ENCODE measurements around the gene XCR1. TPM values are rescaled to one million over a fixed set of nuclear protein-coding genes. Genes with fewer than 3 reads are reported as not detected.
"Not testable (repeated sequence)": the region's sequence is repeated elsewhere in the genome, so short reads cannot be mapped to it uniquely, and the experiment has no call there.

XCR1 gene
- total and polyA plus RNA-seq, 9 of the 15 experiments (the other 6 are each of a cell fraction or from before 2014, with no cell fraction given), result not detected

- intact Hi-C loops (cut with micrococcal nuclease), result no loop called here
Observed at GRCh38 chr3:45997942-45998341, 29.3 kb downstream of the XCR1 start.

DNA sequence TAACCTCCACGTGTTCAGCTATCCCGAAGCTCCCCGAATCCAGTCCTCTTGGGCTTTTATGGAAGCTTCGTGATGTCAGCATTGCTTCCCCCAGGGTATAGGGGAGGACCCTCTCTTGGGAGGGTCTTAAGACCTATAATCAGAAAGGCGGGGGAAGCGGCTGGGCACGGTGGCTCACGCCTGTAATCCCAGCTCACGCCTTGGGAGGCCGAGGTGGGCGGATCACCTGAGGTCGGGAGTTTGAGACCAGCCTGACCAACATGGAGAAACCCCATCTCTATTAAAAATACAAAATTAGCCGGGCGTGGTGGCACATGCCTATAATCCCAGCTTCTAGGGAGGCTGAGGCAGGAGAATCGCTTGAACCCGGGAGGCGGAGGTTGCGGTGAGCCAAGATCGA, 29.8 kb downstream of the XCR1 start:
- BruUV-seq (replicated peaks); in situ Hi-C loops (cut with MboI); POLR2A ChIA-PET: not testable (repeated sequence)

More at GRCh38 chr3:45997942-45998341, 29.3 kb downstream of the XCR1 start:
- in situ Hi-C loops (cut with MboI), result no loop called here
- peaks cover 8 to 23% of the 10 kb centered on the region in 2 experiments; a peak in 4 of 5 replicates for H3K27me3 ChIP-seq (ENCODE audit: control insufficient read depth in 2 of 2, insufficient read depth in 2 of 2, low read length in 2 of 2)
- BruUV-seq (replicated peaks), result no TSS peak
- FAIRE-seq (no peak), DNase-seq (ENCODE audit: extremely low read depth in 1 of 4, low spot score in 3 of 4) (no peak), ATAC-seq (no peak)
- H2AFZ ChIP-seq (ENCODE audit: low read depth, low read length), result no peak overlapping the region
- no peak overlapping the region for H3K4me3 ChIP-seq
- H3K9ac ChIP-seq (ENCODE audit: insufficient read depth in 1 of 2, low read depth in 2 of 2, low read length in 2 of 2), result no peak overlapping the region
- TF ChIP-seq HMGN3 (IDR thresholded peaks at IDR 0.05; ENCODE audit: borderline replicate concordance, extremely low read depth, insufficient read length, low read depth, low read length) (no peak), DACH1 (IDR thresholded peaks at IDR 0.05; ENCODE audit: partially characterized antibody) (peak; percentile 96)
- peaks cover 3% of the 10 kb centered on the region; the same call in 1 of the 3 replicates for H3K36me3 ChIP-seq (ENCODE audit: control insufficient read depth, insufficient read depth, low read length)
- H3K4me1 ChIP-seq (replicated peaks in 1 of 2; ENCODE audit: control insufficient read depth in 2 of 2, insufficient read depth in 2 of 2, low read length in 2 of 2), result peaks cover 10 to 16% of the 10 kb centered on the region in 2 experiments
- H4K20me1 ChIP-seq (replicated peaks; ENCODE audit: control insufficient read depth, insufficient read depth, low read length), result no peaks in the 10 kb centered on the region
- peaks cover 3% of the 10 kb centered on the region for H3K9me1 ChIP-seq (ENCODE audit: control insufficient read depth, insufficient read depth, low read length)
- CTCF ChIA-PET (ENCODE audit: low intra/inter-chr PET ratio), result no interaction called here
- H3K27ac ChIP-seq (ENCODE audit: extremely low read depth, low read depth, low read length), result no peak overlapping the region
- no peaks in the 10 kb centered on the region for H3K9me3 ChIP-seq (replicated peaks; ENCODE audit: control insufficient read depth, insufficient read depth, low read depth, low read length)
- H3K4me2 ChIP-seq (ENCODE audit: insufficient read depth, low read length), result no peak overlapping the region
- peaks cover 27% of the 10 kb centered on the region for H3K79me2 ChIP-seq (ENCODE audit: control insufficient read depth, insufficient read depth, low read length)
- POLR2A ChIA-PET, result no interaction called here
- 17% methylated on average over 2 of the region's 2 CpGs for WGBS (ENCODE audit: insufficient coverage, low coverage, missing lambda C conversion rate)

More for the DNA sequence above, 29.8 kb downstream of the XCR1 start:
- H3K9me1 ChIP-seq (ENCODE audit: control insufficient read depth, insufficient read depth, low read length); H3K36me3 ChIP-seq (ENCODE audit: control insufficient read depth, insufficient read depth, low read length); H3K9ac ChIP-seq (ENCODE audit: insufficient read depth in 1 of 2, low read depth in 2 of 2, low read length in 2 of 2); CTCF ChIA-PET (ENCODE audit: low intra/inter-chr PET ratio); H3K9me3 ChIP-seq (replicated peaks; ENCODE audit: control insufficient read depth, insufficient read depth, low read depth, low read length); H4K20me1 ChIP-seq (replicated peaks; ENCODE audit: control insufficient read depth, insufficient read depth, low read length); H2AFZ ChIP-seq (ENCODE audit: low read depth, low read length); DNase-seq (ENCODE audit: extremely low read depth in 1 of 4, low spot score in 3 of 4); FAIRE-seq; intact Hi-C loops (cut with micrococcal nuclease); H3K27ac ChIP-seq (ENCODE audit: extremely low read depth, low read depth, low read length); ATAC-seq; H3K4me3 ChIP-seq; H3K4me2 ChIP-seq (ENCODE audit: insufficient read depth, low read length): not testable (repeated sequence)
- 25% methylated on average over 18 of the region's 19 CpGs for WGBS (ENCODE audit: insufficient coverage, low coverage, missing lambda C conversion rate)
- 0 out of 2 replicates have a peak, but pooled peaks have one; percentile 30 for TF ChIP-seq L3MBTL2 (IDR thresholded peaks at IDR 0.05)
- Histone ChIP-seq H3K27me3 (ENCODE audit: control insufficient read depth in 2 of 2, insufficient read depth in 2 of 2, low read length in 2 of 2) (peaks cover 8 to 23% of the 10 kb centered on the region in 2 experiments; a peak in 4 of 5 replicates), H3K4me1 (replicated peaks in 1 of 2; ENCODE audit: control insufficient read depth in 2 of 2, insufficient read depth in 2 of 2, low read length in 2 of 2) (peaks cover 10 to 18% of the 10 kb centered on the region in 2 experiments), H3K79me2 (ENCODE audit: control insufficient read depth, insufficient read depth, low read length) (peaks cover 31% of the 10 kb centered on the region)

Measured in K562 (cell line).